KOPT-K1 (cell line): Measurements from ENCODE around the gene RASD2.

Experiments used
- H3K27ac ChIP-seq: fragments of 200-600 bp; sonication (generic); 2 replicates; pipeline ENCODE4 v1.5.1; 2016; ENCODE audit warnings: antibody characterized with exemption, mild to moderate bottlenecking, low read depth, low read length; ENCODE audit not compliant: poor library complexity, severe bottlenecking
- H3K36me3 ChIP-seq: fragments of 200-600 bp; sonication (generic); 2 replicates; pipeline ENCODE4 v1.5.1; 2017; ENCODE audit warnings: antibody characterized with exemption, mild to moderate bottlenecking, low read length, moderate library complexity; ENCODE audit not compliant: insufficient read depth
- H3K9me3 ChIP-seq: fragments of 200-600 bp; sonication (generic); 2 replicates; pipeline ENCODE4 v1.5.1; 2017; ENCODE audit warnings: antibody characterized with exemption, low read length, mild to moderate bottlenecking; ENCODE audit not compliant: insufficient read depth, poor library complexity, severe bottlenecking

The RASD2 gene

DNA sequence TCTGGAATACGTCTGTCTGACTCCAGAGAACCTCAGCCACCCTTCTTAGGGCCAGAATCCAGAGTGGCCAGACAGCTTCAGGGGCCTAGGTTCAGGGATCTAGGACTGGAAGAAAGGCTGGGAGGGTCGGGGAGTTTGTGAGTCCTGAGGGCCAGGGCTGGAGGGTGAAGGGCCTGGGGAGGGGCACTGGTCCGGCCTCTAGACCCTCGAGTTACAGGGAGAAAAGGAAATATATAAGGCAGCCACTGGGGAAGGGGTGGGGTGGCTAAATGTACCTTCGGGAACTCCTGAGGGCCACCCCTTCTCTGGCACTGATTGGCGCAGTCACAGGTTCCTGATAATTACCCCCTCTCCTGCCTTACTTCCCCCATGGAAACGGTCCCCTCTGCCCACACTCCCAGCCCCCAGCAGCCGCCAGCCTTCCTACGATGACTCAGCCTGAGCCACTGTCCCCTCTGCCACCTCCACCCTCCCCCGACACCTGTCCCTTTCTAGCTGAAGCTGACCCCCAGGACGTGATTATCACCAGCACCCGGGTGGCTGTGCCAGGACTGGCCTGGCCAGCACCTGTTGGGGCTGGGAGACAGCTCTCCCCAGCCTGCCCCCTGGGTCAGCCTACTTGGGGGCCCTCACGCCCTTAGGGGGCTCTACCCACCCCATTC is 50.1 kb downstream of the RASD2 start:
- no peaks in the 10 kb centered on the region for H3K36me3 ChIP-seq
- H3K9me3 ChIP-seq, result no peaks in the 10 kb centered on the region
- H3K27ac ChIP-seq, result no peak overlapping the region

DNA sequence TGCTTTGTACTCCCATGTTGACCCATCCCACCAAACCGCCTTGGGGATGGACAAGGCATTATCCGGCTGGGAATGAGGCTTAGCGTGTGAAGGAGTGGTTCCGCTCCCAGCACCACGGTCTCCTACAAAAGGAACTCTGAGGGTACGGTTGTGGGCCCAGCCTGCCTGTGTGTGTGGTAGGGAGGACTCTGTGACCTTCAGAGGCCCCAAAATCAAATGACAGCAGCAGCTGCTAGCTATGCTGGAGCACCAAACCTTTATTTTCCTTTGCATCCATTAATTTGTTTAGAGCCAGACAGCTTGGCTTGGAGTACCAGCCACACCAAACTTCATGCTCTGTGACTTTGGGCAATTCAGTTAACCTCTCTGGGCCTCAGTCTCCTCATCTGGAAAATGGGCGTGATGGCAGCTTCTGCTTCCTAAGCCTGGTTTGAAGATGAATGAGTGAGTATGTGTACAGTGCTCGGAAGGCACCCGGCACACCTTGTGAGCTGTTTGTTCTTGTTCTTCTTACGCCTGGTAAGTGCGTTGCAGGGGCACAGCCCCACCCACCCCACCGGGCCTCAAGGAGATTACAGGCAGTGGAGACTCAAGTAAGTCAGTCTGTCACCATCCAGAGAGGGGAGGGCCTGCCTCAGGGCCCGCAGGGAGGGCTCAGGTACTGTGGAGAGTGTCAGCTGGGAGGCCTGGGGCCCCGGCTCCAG is 51.2 kb downstream of the RASD2 start:
- H3K27ac ChIP-seq, result no peak overlapping the region
- H3K9me3 ChIP-seq, result no peaks in the 10 kb centered on the region
- no peaks in the 10 kb centered on the region for H3K36me3 ChIP-seq

DNA sequence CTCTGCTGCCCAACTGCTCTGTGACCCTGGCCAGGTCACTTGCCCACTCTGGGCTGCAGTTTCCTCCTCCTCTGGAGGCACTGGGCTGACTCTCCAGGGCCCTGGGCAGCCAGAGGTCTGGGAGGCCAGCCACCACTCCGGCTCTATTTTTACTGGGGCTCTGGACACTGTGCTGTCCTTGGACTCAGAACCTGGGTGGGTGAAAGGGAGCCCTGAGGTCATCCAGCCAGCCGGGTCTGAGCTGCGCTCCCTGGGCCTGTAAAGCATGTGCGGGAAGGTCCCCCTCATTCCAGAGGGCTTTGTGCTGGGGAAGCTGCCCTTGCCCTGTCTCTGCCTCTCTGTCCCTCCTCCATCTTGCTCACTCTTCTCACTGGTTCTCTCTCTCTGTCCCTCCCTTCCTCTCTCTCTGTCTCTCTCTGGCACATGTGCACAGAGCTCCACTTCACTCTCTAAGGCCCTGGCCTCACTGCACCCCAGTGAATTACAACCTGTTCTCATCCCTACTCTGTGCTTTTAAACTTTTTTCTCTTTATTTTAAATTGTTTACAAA is 51.9 kb downstream of the RASD2 start:
- no peaks in the 10 kb centered on the region for H3K9me3 ChIP-seq
- no peaks in the 10 kb centered on the region for H3K36me3 ChIP-seq
- H3K27ac ChIP-seq, result no peak overlapping the region

DNA sequence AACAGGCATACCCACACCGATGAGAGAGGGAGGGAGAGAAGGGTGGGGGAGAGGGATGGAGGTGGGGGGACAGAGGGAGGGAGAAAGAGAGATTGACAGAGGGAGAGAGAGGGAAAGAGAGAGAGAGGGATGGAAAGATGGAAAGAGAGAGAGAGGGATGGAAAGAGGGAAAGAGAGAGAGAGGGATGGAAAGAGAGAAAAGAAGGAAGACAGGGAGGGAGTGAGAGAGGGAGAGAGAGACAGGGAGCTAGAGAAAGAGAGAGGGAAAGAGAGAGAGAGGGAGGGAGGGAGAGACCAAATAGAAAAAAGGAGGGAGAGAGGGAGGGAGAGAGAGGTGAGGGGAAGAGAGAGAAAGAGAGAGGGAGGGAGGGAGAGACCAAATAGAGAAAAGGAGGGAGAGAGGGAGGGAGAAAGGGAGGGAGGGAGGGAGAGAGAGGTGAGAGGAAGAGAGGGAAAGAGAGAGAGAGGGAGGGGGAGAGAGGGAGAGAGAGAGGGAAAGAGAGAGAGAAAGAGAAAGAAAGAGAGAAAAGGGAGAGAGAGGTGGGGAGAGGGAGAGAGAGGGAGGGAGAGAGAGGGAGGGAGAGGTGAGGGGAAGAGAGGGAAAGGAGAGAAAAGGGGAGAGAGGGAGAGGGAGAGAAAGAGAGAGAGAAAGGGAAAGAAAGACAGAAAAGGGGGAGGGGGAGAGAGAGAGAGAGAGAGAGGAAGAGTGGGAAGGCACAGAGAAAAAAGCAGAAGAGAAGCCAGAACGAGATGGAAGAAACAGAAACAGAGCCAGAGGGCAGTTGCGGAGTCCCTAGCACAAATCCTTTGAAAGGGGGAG is 52.6 kb downstream of the RASD2 start:
- Histone ChIP-seq H3K9me3 (no peaks in the 10 kb centered on the region), H3K27ac (no peak overlapping the region), H3K36me3 (no peaks in the 10 kb centered on the region)

DNA sequence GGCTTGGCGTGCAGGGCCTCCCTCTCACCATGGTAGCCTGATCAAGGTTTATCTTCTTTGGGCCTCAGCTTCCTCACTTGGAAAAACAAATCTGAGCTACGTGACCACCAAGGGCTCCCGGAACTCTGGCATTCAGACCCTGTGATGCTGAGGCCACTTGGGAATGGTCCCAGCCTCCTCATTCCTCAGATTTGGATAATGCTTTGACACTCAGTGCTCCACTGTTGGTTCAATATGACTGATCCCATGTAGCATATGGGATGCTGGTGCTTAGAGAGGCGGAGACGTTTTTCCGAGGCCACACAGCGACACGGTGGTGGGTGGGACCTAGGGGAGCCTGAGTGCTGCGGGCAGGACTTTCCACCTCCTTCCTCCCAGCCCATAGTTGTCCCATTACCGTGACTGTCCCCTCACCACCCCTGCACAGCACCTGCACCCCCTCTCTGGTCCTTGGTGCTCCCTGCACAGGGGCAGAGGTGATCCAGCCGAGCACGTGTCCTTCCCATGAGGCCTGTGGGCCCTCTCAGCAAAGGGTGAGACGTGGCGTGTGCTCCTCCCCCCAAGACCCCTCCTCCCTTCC is 53.4 kb downstream of the RASD2 start:
- H3K36me3 ChIP-seq, result no peaks in the 10 kb centered on the region
- no peak overlapping the region for H3K27ac ChIP-seq
- no peaks in the 10 kb centered on the region for H3K9me3 ChIP-seq

DNA sequence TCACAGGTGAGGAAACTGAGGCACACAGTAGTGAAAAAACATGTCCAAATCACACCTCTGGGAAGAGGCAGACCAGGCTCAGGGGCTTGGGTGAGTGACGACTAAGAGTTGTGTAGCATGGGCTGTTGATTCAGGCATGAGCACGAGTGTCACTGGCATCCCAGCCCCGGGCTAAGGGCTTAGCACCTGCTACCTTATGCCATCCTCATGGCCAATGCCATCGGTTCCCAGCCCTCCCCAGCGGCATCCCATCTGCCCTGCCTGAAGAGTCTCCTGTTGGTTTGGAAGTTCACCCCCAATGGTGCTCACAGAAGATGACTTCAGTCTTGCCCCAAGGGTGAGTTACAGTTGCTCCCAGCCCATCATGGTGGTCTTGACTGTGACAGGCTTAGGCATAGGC is 54.1 kb downstream of the RASD2 start:
- no peaks in the 10 kb centered on the region for H3K36me3 ChIP-seq
- H3K27ac ChIP-seq, result no peak overlapping the region
- no peaks in the 10 kb centered on the region for H3K9me3 ChIP-seq

DNA sequence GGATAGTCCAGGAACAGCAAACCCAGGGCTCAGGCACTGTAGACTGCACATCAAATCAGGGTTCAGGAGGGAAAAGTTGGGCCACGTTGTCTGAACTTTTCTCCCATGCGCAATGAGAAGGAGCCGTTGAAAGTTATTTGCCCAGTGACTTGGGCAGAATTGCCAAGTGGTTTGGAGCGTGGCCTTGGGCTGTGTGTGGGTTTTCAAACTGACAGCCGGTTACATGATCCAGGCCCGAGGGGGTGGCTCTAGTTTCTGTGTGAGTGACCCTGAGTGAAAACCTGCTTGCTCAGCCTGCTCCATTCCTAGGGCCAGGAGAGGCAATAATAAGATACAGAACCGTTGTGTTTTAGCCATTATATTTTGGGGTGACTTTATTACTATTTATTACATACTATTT is 56.2 kb downstream of the RASD2 start:
- H3K9me3 ChIP-seq, result no peaks in the 10 kb centered on the region
- H3K36me3 ChIP-seq, result no peaks in the 10 kb centered on the region
- H3K27ac ChIP-seq, result no peak overlapping the region

DNA sequence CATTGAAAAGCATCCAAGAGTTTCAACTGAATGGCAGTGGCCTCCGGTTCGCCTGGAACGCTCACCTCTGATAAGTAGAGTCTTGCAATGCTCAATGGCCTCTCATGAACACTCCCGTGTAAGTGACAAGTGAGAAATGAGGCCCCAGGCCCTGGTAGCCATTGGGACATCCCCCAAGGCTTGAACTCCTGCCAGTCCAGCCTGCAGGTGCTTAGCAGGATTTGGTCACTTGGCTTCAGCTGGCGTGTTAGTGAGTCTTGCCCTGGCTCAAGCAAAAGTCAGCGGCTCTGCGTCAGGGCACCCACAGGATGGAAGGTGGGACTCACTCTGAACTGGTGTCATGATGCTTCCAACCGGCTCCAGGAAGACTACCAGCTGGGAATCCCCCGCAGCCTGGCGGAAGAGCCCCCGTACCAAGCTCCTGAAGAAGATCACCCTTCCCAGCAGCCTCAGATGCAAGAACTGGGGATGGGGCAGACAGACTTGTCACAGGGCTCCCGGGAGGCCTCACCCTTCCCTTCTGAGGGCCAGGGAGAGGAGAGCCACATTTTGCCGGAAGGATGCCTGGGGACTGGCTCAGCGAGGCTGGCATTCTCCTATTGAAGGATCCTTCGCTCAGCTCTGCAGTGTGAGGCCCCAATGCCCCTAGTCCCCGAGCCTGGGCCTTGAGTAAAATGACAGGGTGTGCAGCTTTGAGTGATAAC is 57.2 kb downstream of the RASD2 start:
- no peaks in the 10 kb centered on the region for H3K36me3 ChIP-seq
- no peak overlapping the region for H3K27ac ChIP-seq

DNA sequence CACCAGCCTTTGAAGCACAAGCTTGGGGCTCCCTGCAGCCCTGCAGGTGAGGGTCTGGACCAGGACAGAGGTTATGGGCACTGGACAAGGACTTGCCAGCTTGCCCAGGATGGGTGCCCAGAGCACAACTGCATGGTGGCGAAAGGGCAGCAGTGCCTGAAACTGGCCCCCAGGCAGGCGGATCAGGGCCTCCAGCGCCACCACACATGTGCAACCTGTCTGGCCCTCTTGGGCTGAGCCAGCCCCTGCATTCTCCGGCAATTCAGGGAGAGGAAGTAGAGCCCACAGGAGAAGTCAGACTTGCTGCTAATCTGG is 57.7 kb downstream of the RASD2 start:
- Histone ChIP-seq H3K9me3 (no peaks in the 10 kb centered on the region), H3K36me3 (no peaks in the 10 kb centered on the region), H3K27ac (no peak overlapping the region)

More for the DNA sequence above, 57.2 kb downstream of the RASD2 start:
- H3K9me3 ChIP-seq, result no peaks in the 10 kb centered on the region

DNA sequence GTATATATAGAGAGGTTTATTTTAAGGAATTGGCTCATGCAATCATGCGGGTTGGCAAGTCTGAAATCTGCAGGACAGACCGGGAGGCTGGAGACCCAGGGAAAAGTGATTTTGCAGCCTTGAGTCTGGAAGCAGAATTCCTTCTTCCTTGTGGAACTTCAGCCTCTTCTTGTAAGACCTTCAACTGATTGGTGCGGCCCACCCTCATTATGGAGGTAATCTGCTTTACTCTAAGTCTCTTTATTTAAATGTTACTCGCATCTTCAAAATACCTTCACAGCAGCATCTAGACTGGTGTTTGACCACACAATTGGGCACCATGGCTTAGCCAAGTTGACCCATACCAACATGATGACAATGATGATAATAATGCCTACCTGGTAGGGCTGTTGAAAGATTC is 58.7 kb downstream of the RASD2 start:
- Histone ChIP-seq H3K27ac (no peak overlapping the region), H3K9me3 (no peaks in the 10 kb centered on the region)

DNA sequence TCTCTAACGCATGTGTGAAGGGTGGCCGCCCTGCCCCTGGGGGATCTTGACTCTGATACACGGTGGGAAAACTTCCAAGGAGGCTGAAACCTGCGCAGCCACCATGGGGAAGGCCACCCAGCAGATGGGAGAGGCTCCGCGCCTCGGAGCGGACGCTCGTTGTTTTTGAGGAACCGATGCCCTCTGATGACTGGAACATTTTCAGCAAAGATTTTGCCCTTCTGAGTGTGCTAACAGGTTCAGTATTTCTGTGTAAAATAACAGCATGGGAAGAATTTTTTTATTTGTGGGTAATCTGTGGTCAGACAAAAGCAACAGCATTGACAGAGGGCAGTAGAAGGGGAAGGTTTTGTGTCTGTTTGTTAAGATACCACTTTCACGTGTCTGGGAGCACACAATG is 59.8 kb downstream of the RASD2 start:
- Histone ChIP-seq H3K27ac (no peak overlapping the region), H3K36me3 (no peaks in the 10 kb centered on the region), H3K9me3 (no peaks in the 10 kb centered on the region)

More for the DNA sequence above, 58.7 kb downstream of the RASD2 start:
- no peaks in the 10 kb centered on the region for H3K36me3 ChIP-seq

DNA sequence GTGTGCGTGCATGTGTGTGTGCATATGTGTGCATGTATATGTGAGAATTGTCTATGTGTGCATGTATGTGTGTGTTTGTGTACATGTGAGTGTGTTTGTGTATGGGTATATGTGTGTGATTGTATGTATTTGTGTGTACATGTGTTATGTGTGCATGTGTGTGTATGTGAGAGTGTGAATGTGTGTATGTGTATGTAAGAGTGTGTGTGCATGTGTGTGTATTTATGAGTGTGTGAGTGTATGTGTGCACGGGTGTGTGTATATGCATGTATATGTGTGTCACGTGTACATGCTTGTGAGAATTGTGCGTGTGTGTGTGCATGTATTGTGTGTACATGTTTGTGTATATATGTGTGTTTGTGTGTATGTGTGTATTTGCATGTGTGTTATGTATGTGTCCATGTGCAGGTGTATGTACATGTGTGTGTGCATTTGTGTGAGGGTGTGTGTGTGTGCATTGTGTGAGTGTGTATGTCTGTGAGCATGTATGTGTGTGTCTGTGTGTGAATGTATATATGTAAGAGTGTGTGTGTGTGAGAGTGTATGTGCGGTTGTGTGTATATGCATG is 60.5 kb downstream of the RASD2 start:
- Histone ChIP-seq H3K36me3 (no peaks in the 10 kb centered on the region), H3K27ac (no peak overlapping the region), H3K9me3 (no peaks in the 10 kb centered on the region)

DNA sequence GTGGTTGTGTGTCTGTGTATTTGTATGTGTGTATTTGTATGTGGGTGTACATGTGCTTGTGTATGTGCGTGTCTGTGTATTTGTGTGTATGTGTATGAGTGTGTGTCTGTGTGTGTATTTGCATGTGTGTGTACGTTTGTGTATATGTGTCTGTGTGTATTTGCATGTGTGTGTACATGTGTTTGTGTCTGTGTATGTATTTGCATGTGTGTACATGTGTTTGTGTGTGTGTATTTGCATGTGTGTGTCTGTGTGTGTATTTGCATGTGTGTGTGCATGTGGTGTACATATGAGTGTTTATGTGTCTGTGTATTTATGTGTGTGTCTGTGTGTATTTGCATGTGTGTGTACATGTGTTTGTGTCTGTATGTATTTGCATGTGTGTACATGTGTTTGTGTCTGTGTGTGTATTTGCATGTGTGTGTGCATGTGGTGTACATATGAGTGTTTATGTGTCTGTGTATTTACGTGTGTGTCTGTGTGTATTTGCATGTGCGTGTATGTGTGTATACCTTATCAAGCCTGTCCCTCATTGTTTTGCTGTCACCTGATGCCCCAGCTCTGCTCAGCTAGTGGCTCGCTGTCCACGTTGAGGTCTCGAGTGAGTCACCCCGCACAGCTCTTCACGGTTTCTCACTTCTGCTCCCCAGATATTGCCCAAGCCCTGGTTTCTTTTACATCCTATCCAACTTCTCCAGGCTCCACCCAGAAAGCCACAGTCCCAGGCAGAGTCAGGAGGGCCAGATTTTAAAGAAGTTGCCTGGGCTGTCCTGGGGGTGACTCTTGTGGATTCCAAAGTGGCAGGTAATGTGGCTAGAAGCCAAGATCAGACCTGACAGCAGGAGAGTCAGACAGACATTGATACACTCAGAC is 61.3 kb downstream of the RASD2 start:
- no peaks in the 10 kb centered on the region for H3K36me3 ChIP-seq
- H3K9me3 ChIP-seq, result no peaks in the 10 kb centered on the region
- H3K27ac ChIP-seq, result no peak overlapping the region
